ENCODE results near the gene BCO2. TPM values are rescaled to one million over a fixed set of nuclear protein-coding genes. Genes with fewer than 3 reads are reported as not detected.

The BCO2 gene
- total RNA-seq, 1 experiment from 2014 or later = 0.31 TPM

- Histone ChIP-seq H3K9me3 (ENCODE audit: control insufficient read depth, low read depth, low read length) (no peaks in the 10 kb centered on the region), H3K79me2 (ENCODE audit: insufficient read depth, low read length) (no peaks in the 10 kb centered on the region), H3K27me3 (ENCODE audit: insufficient read depth, low read length) (no peaks in the 10 kb centered on the region), H2AK5ac (ENCODE audit: insufficient read length, low read length) (no peak overlapping the region), H2BK15ac (ENCODE audit: low read depth, low read length) (no peak overlapping the region), H3K4ac (ENCODE audit: low read depth, low read length) (no peak overlapping the region), H3K18ac (ENCODE audit: insufficient read length, low read depth, low read length) (no peak overlapping the region), H3K56ac (ENCODE audit: insufficient read length, low read depth, low read length) (no peak overlapping the region), H4K20me1 (ENCODE audit: control insufficient read depth, insufficient read depth, insufficient read length) (no peaks in the 10 kb centered on the region), H4K8ac (replicated peaks; ENCODE audit: insufficient read length, low read depth, low read length) (no peak overlapping the region), H3K14ac (ENCODE audit: insufficient read depth, low read length) (no peak overlapping the region), H2BK5ac (ENCODE audit: insufficient read length, low read length) (no peak overlapping the region), H4K5ac (ENCODE audit: insufficient read length, low read depth, low read length) (no peak overlapping the region), H3T11ph (ENCODE audit: low read length) (no peak overlapping the region), H3K27ac (ENCODE audit: insufficient read length, low read depth, low read length) (no peak overlapping the region), H3K79me1 (ENCODE audit: insufficient read depth, low read depth, low read length, poor library complexity, severe bottlenecking) (no peaks in the 10 kb centered on the region), H2AFZ (ENCODE audit: low read length) (no peak overlapping the region), H2BK120ac (ENCODE audit: low read depth, low read length, poor library complexity, severe bottlenecking) (no peak overlapping the region), H4K91ac (ENCODE audit: insufficient read length, low read depth, low read length) (no peak overlapping the region), H3K4me1 (ENCODE audit: insufficient read depth, low read length) (no peaks in the 10 kb centered on the region), H2BK12ac (ENCODE audit: insufficient read length, low read depth, low read length) (no peak overlapping the region), H3K23me2 (ENCODE audit: insufficient read length, low read depth, low read length, poor library complexity, severe bottlenecking) (no peaks in the 10 kb centered on the region), H3K9ac (ENCODE audit: extremely low read depth, insufficient read length, low read length) (no peak overlapping the region), H2BK20ac (ENCODE audit: low read depth, low read length, poor library complexity, severe bottlenecking) (no peak overlapping the region), H3K23ac (ENCODE audit: insufficient read length, low read depth, low read length) (no peak overlapping the region), H3K4me2 (ENCODE audit: insufficient read depth, insufficient read length, low read length) (no peak overlapping the region)
- no CpG with 5 or more reads among the region's 5 CpGs for WGBS (ENCODE audit: extremely low coverage, insufficient read length, low lambda C conversion rate)
- Mint-ChIP-seq H3K4me3 (no peak overlapping the region), H3K27me3 (ENCODE audit: low read depth) (no peaks in the 10 kb centered on the region), H3K9me3 (no peaks in the 10 kb centered on the region), H3K36me3 (ENCODE audit: insufficient read depth in 1 of 3, low read depth in 3 of 3) (no peaks in the 10 kb centered on the region), H3K27ac (no peak overlapping the region), H3K4me1 (no peaks in the 10 kb centered on the region)
- no peak for TF ChIP-seq CTCF (conservative IDR thresholded peaks at IDR 0.05)
- DNase-seq = no peak
These were observed 24.8 kb upstream of the BCO2 start for GRCh38 chr11:112150517-112150916.
